Stimulated activated CD4-positive, alpha-beta T cell treated with anti-CD3 and anti-CD28 coated beads, TNF-alpha, amount 100 ng/mL, for 4 hours (primary cell): ENCODE data around the gene SNAI3.

Experiments
- DNase-seq, 3 experiments: peaks; one replicate each; pipeline ENCODE4 v3.0.0-alpha.2; 2020; ENCODE audit warnings: low read depth in 3 of 3

Gene SNAI3

GRCh38 chr16:88691924-88692560 lies 5.7 kb upstream of the SNAI3 start:
- no peak for DNase-seq

GRCh38 chr16:88691129-88691813 lies 5.0 kb upstream of the SNAI3 start:
- no peak for DNase-seq

- no peak for DNase-seq
These were observed 4.2 kb upstream of the SNAI3 start for GRCh38 chr16:88690341-88691128.

GRCh38 chr16:88688013-88688778 lies 1.9 kb upstream of the SNAI3 start:
- DNase-seq, result no peak

GRCh38 chr16:88687676-88688012 lies 1.3 kb upstream of the SNAI3 start:
- no peak for DNase-seq

GRCh38 chr16:88687254-88687576 lies 908 bp upstream of the SNAI3 start:
- no peak for DNase-seq

- DNase-seq, result no peak
These were observed 257 bp downstream of the SNAI3 start for GRCh38 chr16:88686062-88686438.

- peak in 2 of 3 experiments; percentile 56 to 58 for DNase-seq
These were observed 898 bp downstream of the SNAI3 start for GRCh38 chr16:88685156-88686061.

- DNase-seq, result no peak
These were observed 1.6 kb downstream of the SNAI3 start for GRCh38 chr16:88684569-88685155.

GRCh38 chr16:88681709-88682451 lies 4.4 kb downstream of the SNAI3 start:
- DNase-seq, result no peak

GRCh38 chr16:88681084-88681680 lies 5.1 kb downstream of the SNAI3 start:
- DNase-seq, result no peak

- DNase-seq, result no peak
These were observed 5.7 kb downstream of the SNAI3 start for GRCh38 chr16:88680554-88681083.

GRCh38 chr16:88678224-88678979 lies 7.9 kb downstream of the SNAI3 start:
- DNase-seq, result no peak

- no peak for DNase-seq
These were observed 8.6 kb downstream of the SNAI3 start for GRCh38 chr16:88677721-88678120.

GRCh38 chr16:88676502-88677242 lies 9.6 kb downstream of the SNAI3 start:
- DNase-seq, result no peak

- no peak for DNase-seq
These were observed 12.5 kb downstream of the SNAI3 start for GRCh38 chr16:88673716-88674379.

- DNase-seq, result no peak
These were observed 13.5 kb downstream of the SNAI3 start for GRCh38 chr16:88672776-88673175.

GRCh38 chr16:88671806-88672205 lies 14.5 kb downstream of the SNAI3 start:
- no peak for DNase-seq
